Kidney (tissue), 14 donors: ENCODE measurements around the gene DNMBP. TPM values are rescaled to one million over a fixed set of nuclear protein-coding genes. Genes with fewer than 3 reads are reported as not detected.
"Not testable (repeated sequence)": the region's sequence is repeated elsewhere in the genome, so short reads cannot be mapped to it uniquely, and the experiment has no call there.

Source experiments
- DNase-seq, 5 donors: peaks; one replicate each; pipeline ENCODE4 v3.0.0-alpha.2; 2013 to 2020
- FAIRE-seq: peaks from 2 replicates; lab custom pipeline; 2012; peaks lifted over from hg19 to GRCh38; lab: Jason Lieb, UNC
- H3K27ac ChIP-seq, 2 donors: one replicate each; pipeline ENCODE4 v1.7.0; 2013; ENCODE audit warnings: low read depth in 2 of 2, low read length in 2 of 2, inconsistent platforms in 1 of 2
- H3K27me3 ChIP-seq: one replicate; pipeline ENCODE4 v1.7.1; 2013; ENCODE audit warnings: low read length, inconsistent platforms; ENCODE audit not compliant: control insufficient read depth, insufficient read depth
- H3K36me3 ChIP-seq, 3 donors: one replicate each; pipeline versions ENCODE4 v1.7.0 to v1.7.1; 2013; ENCODE audit warnings: low read length in 3 of 3, control low read depth in 1 of 3, inconsistent platforms in 1 of 3; ENCODE audit not compliant: insufficient read depth in 3 of 3, control insufficient read depth in 2 of 3
- H3K4me1 ChIP-seq, 3 donors: one replicate each; pipeline versions ENCODE4 v1.7.0 to v1.7.1; 2013; ENCODE audit warnings: low read length in 3 of 3, inconsistent platforms in 1 of 3, low read depth in 1 of 3; ENCODE audit not compliant: control insufficient read depth in 2 of 3, insufficient read depth in 2 of 3
- H3K4me3 ChIP-seq, 3 donors: one replicate each; pipeline versions ENCODE4 v1.7.0 to v1.8.1; 2013; ENCODE audit warnings: low read length in 3 of 3, control low read depth in 1 of 3, inconsistent platforms in 1 of 3
- H3K9ac ChIP-seq, 3 donors: one replicate each; pipeline versions ENCODE4 v1.7.0 to v1.7.1; 2013; ENCODE audit warnings: low read length in 3 of 3, control low read depth in 1 of 3, inconsistent platforms in 1 of 3
- H3K9me3 ChIP-seq, 3 donors: one replicate each; pipeline versions ENCODE4 v1.7.0 to v1.7.1; 2013; ENCODE audit warnings: low read length in 3 of 3, control low read depth in 1 of 3, inconsistent platforms in 1 of 3; ENCODE audit not compliant: control insufficient read depth in 2 of 3, insufficient read depth in 1 of 3
- intact Hi-C: fragments of 100-400 bp; cut with DNase I; formaldehyde crosslinking; loops from one replicate; pipeline ENCODE4 v1.11.1; 2022
- polyA plus RNA-seq: library from polyadenylated mRNA; stranded (reverse); fragments of 350-450 nt; fragmentation: Illumina TruSeq; extraction: RNeasy Lipid Tissue Mini Kit (QIAGEN cat#74804); gene quantifications from one replicate; pipeline ENCODE4 v1.2.3, GENCODE V29; 2014; ENCODE audit warnings: low read depth, low replicate concordance; ENCODE audit not compliant: insufficient read depth
- total RNA-seq: library from RNA; stranded (reverse); fragmentation: NEBNext Ultra II Directional; extraction: Animal tissue kit (Norgen Biotek cat#: 25700); gene quantifications from one replicate; pipeline ENCODE4 v1.2.1, GENCODE V29; 2021
- TF ChIP-seq, protein P1 (sequence below): IDR thresholded peaks from 3 replicates; pipeline ENCODE4 v1.5.1; 2012; ENCODE audit warnings: mild to moderate bottlenecking, moderate library complexity, borderline replicate concordance; ENCODE audit not compliant: insufficient read depth; ENCODE audit errors: extremely low read depth
- donor health status: control.
- donor health status: control.
- donor health status: control.
- donor health status: control.
- donor health status: control.
- donor health status: DM: yes; HTN: yes; CAD: no.
- donor health status: Normal renal cell carcinoma (clear cell type).

The DNMBP gene
- total and polyA plus RNA-seq, 2 donors from 2014 or later: 11.6 to 23.7 TPM

DNA sequence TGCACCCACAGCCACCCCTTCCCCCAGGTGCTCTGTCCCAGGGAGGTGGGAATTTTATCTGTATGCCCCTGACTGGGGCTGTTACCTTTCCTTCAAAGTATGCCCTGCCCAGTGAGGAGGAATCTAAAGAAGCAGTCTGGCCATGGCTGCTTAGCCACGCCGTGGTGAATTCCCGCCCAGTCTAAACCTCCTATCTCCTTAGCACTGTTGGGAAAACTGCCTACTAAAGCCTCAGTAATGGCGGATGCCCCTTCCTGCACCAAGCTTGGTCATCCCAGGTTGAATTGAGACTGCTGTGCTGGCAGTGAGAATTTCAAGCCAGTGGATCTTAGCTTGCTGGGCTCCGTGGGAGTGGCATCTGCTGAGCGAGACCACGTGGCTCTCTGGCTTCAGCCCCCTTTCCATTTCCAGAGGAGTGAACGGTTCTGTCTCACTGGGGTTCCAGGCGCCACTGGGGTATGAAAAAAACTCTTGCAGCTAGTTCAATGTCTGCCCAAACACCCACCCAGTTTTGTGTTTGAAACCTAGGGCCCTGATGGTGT is 140.1 kb downstream of the DNMBP start:
- Histone ChIP-seq H3K4me1 (no peaks in the 10 kb centered on the region), H3K27ac (no peak overlapping the region), H3K36me3 (peaks cover 0 to 5% (median 0%) of the 10 kb centered on the region in 3 donors), H3K9me3 (no peaks in the 10 kb centered on the region), H3K27me3 (no peaks in the 10 kb centered on the region), H3K4me3 (no peak overlapping the region), H3K9ac (no peak overlapping the region)
- FAIRE-seq (no peak), DNase-seq (no peak)
- intact Hi-C loops: no loop called here
- TF ChIP-seq, protein P1, sequence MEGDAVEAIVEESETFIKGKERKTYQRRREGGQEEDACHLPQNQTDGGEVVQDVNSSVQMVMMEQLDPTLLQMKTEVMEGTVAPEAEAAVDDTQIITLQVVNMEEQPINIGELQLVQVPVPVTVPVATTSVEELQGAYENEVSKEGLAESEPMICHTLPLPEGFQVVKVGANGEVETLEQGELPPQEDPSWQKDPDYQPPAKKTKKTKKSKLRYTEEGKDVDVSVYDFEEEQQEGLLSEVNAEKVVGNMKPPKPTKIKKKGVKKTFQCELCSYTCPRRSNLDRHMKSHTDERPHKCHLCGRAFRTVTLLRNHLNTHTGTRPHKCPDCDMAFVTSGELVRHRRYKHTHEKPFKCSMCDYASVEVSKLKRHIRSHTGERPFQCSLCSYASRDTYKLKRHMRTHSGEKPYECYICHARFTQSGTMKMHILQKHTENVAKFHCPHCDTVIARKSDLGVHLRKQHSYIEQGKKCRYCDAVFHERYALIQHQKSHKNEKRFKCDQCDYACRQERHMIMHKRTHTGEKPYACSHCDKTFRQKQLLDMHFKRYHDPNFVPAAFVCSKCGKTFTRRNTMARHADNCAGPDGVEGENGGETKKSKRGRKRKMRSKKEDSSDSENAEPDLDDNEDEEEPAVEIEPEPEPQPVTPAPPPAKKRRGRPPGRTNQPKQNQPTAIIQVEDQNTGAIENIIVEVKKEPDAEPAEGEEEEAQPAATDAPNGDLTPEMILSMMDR: no peak

DNA sequence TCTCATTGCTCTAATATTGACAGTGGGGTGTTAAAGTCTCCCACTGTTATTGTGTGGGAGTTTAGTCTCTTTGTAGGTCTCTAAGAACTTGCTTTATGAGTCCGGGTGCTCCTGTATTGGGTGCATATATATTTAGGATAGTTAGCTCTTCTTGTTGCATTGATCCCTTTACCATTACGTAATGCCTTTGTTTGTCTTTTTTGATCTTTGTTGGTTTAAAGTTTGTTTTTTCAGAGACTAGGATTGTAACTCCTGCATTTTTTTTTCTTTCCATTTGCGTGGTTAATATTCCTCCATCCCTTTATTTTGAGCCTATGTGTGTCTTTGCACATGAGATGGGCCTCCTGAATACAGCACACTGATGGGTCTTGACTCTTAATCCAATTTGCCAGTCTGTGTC is 142.5 kb downstream of the DNMBP start:
- H3K27me3 ChIP-seq, H3K4me1 ChIP-seq, H3K9me3 ChIP-seq, DNase-seq, H3K36me3 ChIP-seq, intact Hi-C loops, H3K27ac ChIP-seq, FAIRE-seq, H3K4me3 ChIP-seq, H3K9ac ChIP-seq: not testable (repeated sequence)

DNA sequence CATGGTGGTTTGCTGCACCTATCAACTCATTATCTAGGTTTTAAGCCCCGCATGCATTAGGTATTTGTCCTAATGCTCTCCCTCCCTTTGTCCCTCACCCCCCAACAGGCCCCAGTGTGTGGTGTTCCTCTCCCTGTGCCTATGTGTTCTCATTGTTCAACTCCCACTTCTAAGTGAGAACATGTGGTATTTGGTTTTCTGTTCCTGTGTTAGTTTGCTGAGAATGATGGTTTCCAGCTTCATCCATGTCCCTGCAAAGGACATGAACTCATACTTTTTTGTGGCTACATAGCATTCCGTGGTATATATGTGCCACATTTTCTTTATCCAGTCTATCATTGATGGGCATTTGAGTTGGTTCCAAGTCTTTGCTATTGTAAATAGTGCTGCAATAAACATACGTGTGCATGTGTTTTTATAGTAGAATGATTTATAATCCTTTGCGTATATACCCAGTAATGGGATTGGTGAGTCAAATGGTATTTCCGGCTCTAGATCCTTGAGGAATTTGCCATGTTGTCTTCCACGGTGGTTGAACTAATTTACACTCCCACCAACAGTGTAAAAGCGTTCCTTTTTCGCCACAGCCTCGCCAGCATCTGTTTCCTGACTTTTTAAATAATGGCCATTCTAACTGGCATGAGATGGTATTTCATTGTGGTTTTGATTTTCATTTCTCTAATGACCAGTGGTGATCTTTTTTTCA is 146.1 kb downstream of the DNMBP start:
- H3K4me1 ChIP-seq, intact Hi-C loops, H3K27ac ChIP-seq, FAIRE-seq, H3K9me3 ChIP-seq, H3K36me3 ChIP-seq, DNase-seq, H3K4me3 ChIP-seq, H3K9ac ChIP-seq, H3K27me3 ChIP-seq: not testable (repeated sequence)

DNA sequence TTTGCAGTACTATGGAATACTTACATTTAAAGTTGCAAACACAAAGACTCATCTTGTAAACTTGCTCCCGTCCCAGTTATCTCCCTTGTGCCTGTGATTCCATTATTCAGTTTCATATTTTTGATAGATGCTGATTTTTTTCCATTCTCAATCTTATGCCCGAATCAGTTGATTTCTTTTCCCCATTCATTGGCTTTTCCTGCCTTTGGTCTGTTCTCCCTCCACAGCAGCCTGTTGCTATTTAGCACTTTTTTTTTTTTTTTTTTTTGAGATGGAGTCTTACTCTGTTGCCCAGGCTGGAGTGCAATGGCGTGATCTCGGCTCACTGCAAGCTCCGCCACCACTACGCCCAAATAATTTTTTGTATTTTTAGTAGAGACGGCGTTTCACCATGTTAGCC is 149.3 kb downstream of the DNMBP start:
- H3K36me3 ChIP-seq: no peaks in the 10 kb centered on the region
- H3K27me3 ChIP-seq: no peaks in the 10 kb centered on the region
- H3K9me3 ChIP-seq: no peaks in the 10 kb centered on the region
- intact Hi-C loops: no loop called here
- FAIRE-seq (no peak), DNase-seq (no peak)
- H3K4me1 ChIP-seq: no peaks in the 10 kb centered on the region
- no peak overlapping the region for H3K9ac ChIP-seq
- H3K4me3 ChIP-seq: no peak overlapping the region
- TF ChIP-seq, protein P1: no peak
- H3K27ac ChIP-seq: no peak overlapping the region
